SH-SY5Y (cell line): ENCODE measurements around the gene EFNB2.

Source experiments
- GATA2 ChIP-seq: IDR thresholded peaks from 2 replicates; pipeline ENCODE4 v1.6.1; 2011; ENCODE audit warnings: mild to moderate bottlenecking, low read depth, low read length
- GATA3 ChIP-seq: IDR thresholded peaks from 2 replicates; pipeline ENCODE4 v1.6.1; 2011; ENCODE audit warnings: low read depth, mild to moderate bottlenecking, low read length, moderate library complexity

DNA sequence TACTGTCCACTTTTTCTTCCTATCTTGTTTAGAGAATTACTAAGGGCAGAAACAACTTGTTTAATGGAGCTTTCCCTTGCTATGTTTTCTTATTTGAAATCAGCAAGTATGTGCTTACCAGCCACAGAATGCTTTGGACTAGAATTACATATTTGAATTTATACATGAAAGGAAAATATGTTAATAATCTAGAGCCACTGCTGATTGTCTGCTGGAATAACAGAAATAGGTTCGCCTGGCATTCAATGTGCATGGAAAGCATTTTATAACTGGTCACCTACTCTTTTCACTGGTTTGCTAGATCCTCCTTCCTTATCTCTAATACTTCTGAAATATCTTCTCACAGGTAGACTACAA lies 8.0 kb downstream of the EFNB2 start:
- TF ChIP-seq GATA2 (no peak), GATA3 (no peak)
